HG03342 (cell line): ENCODE results near the gene CYP2C19.
"Not testable (repeated sequence)": the region's sequence is repeated elsewhere in the genome, so short reads cannot be mapped to it uniquely, and the experiment has no call there.

ENCODE experiments used
- ATAC-seq: cut with Tn5 transposase; IDR thresholded peaks from one replicate; pipeline ENCODE4 v1.9.1; 2021; ENCODE audit warnings: mild to moderate bottlenecking, moderate library complexity; ENCODE audit not compliant: unreplicated experiment

Gene CYP2C19

DNA sequence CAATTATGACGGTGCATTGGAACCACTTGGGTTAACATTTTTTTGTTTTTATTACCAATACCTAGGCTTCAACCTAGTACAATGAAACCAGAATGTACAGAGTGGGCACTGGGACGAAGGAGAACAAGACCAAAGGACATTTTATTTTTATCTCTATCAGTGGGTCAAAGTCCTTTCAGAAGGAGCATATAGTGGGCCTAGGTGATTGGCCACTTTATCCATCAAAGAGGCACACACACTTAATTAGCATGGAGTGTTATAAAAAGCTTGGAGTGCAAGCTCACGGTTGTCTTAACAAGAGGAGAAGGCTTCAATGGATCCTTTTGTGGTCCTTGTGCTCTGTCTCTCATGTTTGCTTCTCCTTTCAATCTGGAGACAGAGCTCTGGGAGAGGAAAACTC lies at the start of gene CYP2C19:
TSS of gene CYP2C19 (plus strand) at position 289 of the 400 bp plus-strand sequence. CDS start at position 314, 25 bp downstream.
- no peak for ATAC-seq

DNA sequence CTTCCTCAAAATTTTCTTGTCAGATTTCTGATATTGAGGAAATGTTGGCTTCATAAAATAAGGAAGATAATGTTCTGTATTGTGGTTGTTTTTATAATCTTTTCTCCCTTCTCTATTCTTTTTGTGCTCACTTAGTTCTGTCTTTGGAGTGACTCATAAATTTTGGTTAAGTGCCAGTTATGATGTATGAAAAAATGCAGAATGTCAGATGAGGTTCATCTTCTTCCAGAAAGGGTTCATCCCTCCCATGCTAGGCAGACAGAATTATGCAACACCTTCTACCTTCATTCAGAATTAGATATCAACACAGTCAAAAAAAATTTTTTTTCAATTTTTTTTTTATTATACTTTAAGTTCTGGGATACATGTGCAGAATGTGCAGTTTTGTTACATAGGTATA lies 36.6 kb upstream of the CYP2C19 start:
- no peak for ATAC-seq

DNA sequence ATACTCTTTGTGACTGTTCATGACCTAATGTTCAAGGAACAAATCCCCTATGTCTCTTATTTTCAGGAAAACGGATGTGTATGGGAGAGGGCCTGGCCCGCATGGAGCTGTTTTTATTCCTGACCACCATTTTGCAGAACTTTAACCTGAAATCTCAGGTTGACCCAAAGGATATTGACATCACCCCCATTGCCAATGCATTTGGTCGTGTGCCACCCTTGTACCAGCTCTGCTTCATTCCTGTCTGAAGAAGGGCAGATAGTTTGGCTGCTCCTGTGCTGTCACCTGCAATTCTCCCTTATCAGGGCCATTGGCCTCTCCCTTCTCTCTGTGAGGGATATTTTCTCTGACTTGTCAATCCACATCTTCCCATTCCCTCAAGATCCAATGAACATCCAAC lies 27.3 kb upstream of the CYP2C19 start:
- no peak for ATAC-seq

DNA sequence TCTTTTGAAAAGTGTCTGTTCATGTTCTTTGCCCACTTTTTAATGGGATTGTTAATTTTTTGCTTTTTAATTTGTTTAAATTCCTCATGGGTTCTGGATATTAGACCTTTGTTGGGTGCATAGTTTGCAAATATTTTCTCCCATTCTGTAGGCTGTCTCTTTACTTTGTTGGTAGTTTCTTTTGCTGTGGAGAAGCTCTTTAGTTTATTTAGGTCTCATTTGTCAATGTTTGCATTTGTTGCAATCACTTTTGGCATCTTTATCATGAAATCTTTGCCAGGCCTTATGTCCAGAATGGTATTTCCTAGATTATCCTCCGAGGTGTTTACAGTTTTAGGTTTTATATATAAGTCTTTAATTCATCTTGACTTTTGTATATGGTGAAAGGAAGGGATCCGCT lies 23.9 kb upstream of the CYP2C19 start:
- no peak for ATAC-seq

DNA sequence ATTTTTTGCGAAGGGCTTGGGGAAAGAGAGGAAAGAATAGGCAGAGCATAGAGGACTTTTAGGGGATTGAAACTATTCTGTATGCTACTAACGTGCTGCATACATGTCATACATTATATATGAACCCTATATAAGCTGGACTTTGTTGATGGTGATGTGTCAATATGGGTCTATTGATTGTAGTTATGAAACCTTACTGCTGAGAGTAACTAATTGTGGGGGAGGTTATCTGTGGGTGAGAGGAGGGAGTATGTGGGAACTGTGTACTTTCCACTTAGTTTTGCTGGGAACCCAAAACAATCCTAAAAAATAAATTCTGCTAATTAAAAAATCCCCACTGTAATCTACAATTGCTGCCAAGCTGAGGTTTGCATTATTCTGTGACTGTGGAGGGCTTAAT lies 15.3 kb upstream of the CYP2C19 start:
- no peak for ATAC-seq

DNA sequence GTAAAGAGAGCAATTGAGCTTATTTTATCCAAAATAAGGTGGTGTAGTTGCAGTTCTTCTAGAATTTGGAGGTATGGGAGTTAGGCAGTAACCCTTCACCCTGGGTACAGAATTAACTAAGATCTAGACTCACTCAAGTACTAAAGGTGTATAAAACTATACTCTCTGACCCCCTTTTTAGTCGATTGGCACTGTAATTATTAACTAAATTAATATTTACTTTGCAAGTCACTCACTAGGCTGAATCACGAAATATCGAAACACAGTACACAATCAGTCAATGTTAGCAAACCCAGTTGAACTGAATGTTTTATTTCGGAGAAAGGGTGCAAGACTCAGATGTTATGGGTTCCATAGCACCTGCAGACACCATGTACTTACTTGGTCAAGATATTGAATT lies 14.6 kb upstream of the CYP2C19 start:
- no peak for ATAC-seq

DNA sequence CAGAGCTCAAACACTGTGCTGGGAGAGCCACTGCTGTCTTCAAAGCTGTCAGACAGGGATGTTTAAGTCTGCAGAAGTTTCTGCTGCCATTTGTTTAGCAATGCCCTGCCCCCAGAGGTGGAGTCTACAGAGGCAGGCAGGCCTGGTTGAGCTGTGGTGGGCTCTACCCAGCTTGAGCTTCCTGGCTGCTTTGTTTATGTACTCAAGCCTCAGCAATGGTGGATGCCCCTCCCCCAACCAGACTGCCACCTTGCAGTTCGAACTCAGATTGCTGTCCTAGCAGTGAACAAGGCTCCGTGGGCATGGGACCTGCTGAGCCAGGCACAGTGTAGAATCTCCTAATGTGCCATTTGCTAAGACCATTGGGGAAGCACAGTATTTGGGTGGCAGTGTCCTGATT lies 4.6 kb upstream of the CYP2C19 start:
- ATAC-seq = no peak

DNA sequence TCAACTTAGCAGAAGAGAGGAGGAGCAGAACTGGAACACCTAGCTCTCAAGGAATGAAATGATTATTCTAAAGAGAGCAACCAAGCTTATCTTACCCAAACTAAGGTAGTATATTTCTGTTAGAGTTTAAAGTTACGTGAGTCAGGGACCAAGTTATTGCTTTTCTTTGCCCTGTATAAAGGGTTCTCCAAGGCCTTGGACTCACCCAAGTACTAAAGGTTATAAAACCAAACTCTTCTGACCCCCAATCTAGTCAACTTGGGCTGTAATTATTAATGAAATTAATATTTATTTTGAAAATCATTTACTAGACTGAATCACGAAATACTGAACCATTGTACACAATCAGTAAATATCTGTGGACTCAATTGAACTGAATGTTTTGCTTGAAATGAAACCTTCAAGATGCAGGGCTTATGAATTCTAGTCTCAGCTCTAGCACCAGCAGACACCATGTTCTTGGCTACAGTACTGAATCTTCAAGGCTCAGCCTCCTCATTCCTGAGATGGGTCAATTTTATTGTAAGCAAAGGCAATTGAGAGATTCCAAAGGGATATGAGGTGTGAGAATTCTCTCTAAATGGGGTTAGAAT lies 1.8 kb upstream of the CYP2C19 start:
- no peak for ATAC-seq

DNA sequence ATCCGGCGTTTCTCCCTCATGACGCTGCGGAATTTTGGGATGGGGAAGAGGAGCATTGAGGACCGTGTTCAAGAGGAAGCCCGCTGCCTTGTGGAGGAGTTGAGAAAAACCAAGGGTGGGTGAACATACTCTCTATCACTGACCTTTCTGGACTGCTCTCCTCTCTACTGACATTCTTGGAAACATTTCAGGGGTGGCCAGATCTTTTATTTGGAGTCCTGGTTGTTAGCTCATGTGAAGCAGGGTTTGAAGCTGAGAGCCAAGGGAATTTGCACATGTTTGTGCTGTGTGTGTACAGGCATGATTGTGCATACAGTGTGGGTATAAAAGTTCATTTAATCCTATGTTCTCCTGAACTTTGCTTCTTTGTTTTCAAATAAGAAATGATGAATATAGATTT lies 12.9 kb downstream of the CYP2C19 start:
- not testable (repeated sequence) for ATAC-seq

DNA sequence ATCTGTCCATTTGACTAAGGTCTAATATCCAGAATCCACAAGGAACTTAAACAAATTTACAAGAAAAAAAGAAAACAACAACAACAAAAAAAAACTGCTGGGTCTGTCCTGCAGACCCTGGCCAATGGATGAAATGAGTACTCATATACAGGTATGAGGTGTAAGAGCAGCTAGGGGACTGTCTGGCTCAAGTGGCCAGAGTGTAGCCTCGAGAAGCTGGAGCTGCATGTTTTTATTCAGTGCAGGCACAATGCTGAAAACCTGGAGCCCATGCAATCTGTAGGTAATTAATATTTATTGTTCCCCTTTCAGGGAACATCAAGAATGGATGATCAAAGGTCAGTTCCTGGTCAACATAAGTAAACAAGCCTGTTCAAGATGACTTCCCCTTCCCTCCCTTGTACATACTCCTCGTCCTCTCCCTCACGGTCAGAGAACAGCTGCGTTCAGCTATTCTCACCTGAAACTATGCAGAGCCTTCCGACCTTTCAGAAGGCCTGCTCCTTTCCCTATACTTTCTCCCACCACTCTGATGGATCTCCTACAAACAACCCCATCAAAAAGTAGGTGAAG lies 15.5 kb downstream of the CYP2C19 start:
- ATAC-seq = no peak

DNA sequence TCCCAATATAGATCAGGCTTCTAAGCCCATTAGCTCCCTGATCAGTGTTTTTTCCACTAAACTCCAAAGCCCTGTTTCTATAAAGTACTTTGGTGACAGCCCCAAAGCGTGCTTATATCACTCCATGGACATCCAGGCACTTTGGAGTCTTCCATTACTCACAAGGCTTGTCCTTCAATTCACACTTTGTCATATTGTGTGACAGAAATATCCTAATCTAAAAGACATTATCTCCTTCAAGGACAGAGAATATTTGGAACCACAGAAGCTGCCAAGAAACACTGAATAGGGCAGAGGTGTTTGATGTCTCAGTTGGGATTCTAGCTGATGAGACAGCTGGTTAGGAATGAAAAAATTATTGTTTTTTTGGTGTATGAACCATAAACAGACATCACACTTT lies 18.4 kb downstream of the CYP2C19 start:
- no peak for ATAC-seq

DNA sequence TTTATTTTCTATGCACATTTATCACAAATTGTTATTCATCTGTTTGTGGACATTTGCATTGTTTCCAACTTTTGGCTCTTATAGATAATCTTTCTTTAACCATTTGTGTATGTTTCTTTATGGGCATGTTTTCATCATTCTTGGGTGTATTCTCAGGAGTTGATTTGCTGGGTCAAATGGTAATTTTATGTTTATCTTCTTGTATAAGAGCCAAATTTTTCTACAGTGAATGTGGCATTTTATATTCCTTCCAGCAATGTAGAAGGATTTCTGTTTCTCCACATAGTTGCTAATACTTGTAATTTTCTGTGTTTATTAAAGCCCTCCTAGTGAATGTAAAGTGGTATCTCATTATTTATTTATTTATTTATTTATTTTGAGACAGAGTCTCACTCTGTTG lies 21.8 kb downstream of the CYP2C19 start:
- no peak for ATAC-seq

DNA sequence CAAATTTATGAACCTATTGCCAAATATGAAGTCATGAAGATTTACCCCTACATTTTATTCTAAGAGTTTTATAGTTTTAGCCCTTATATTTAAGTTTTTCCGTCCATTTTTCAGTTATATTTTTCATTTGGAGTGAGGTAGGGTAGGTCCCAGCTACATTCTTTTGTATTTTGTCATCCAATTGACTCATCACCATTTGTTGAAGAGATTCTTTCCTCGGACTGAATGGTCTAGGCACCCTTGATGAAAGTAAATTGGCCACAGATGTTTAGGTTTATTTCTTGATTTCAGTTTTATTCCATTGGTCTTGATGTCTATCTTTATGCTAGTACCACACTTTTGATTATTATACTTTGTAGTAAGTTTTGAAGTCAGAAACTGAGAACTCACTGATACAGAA lies 22.7 kb downstream of the CYP2C19 start:
- ATAC-seq = no peak

DNA sequence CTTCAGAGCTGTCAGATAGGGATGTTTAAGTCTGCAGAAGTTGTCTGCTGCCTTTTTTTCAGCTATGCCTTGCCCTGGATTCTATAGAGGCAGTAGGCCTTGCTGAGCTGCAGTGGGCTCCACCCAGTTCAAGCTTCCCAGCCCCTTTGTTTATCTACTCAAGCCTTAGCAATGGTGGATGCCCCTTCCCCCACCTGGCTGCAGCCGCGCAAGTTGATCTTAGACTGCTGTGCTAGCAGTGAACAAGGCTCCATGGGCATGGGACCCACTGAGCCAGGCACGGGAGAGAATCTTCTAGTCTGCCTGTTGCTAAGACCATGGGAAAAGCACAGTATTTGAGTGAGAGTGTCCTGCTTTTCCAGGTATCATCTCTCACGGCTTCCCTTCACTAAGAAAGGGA lies 38.1 kb downstream of the CYP2C19 start:
- not testable (repeated sequence) for ATAC-seq

DNA sequence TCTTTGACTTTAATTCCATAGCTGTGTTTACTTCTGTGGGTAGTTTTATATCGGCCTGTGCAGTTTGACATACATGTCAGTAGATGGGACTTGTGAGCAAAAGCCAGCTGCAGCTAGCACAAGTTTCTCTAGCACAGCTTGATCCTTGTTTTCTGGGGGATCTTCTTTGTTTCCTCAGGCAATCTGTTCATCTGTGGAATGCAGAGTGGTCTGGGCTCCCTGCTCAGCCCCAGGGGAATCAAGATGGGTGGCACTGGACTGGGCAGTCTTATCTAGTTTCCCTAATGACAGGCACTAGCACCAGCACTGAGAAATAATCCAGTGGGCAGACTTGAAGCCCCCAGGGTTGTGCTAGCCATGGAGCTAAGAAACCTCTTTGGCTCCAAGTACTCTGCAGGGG lies 40.8 kb downstream of the CYP2C19 start:
- no peak for ATAC-seq

DNA sequence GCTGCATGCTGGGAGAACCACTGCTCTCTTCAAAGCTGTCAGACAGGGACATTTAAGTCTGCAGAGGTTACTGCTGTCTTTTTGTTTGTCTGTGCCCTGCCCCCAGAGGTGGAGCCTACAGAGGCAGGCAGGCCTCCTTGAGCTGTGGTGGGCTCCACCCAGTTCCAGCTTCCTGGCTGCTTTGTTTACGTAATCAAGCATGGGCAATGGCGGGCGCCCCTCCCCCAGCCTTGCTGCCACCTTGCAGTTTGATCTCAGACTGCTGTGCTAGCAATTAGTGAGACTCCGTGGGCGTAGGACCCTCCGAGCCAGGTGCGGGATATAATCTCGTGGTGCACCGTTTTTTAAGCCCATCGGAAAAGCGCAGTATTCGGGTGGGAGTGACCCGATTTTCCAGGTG lies 67.5 kb downstream of the CYP2C19 start:
- not testable (repeated sequence) for ATAC-seq

DNA sequence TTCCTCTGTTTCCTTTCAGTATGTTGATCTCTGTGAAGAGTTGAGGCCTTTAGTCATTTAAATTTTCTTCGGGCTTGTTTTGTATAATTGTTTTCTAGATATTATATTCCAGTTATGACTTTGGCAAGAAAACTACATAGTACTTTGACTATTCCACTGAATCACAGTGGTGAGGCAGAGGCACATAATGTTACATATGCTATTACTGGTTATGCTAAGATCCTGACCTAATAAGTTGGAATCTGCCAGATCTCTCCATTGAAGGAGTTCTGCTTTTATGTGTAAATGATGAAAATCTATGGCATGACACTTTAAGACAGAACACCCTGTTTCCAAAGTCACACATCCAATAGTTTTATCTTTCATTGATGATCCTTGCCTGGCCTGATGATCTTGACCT lies 83.7 kb downstream of the CYP2C19 start:
- ATAC-seq = no peak

DNA sequence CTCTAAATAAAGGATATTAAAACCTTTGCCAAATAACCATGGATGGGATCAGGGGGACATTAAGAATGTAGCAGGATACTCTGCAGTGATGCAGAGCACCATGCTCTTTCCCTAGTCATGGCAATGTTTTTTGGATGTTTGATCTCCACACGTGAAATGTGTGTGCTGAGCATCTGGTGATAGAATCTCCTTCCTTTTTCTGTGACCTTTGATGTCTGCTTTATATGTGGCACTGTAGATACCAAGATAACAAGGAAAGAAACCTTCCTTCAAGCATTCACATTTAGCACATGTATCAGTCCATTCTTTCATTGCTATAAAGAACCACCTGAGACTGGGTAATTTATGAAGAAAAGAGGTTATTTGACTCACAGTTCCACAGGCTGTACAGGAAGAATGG lies 88.3 kb downstream of the CYP2C19 start:
- no peak for ATAC-seq

DNA sequence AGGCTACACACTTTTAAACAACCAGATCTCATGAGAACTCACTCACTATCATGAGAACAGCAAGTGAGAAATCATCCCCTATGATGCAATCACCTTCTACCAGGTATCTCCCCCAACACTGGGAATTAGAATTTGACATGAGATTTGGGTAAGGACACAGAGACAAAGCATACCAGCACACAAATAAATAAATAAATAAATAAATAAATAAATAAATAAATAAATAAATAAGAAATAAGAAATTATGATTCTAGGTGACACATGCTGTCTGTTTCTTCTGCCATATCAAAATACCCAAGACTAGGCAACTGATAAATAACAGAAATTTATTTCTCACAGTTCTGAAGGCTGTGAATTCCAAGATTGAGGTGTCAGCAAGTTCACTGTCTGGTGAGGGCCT lies 88.8 kb downstream of the CYP2C19 start:
- no peak for ATAC-seq

DNA sequence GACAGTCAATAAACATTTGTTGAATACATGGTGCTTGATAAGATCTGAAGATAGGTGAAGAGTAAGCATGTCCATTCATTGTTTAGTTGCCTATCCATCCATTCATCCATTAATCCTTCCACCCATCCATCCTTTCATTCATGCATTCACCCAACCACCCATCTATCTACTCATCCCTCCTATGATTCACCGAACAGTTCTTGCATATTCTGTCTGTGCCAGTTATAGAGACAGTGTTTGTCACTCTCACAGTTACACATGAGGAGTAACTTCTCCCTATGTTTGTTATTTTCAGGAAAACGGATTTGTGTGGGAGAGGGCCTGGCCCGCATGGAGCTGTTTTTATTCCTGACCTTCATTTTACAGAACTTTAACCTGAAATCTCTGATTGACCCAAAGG lies 90.0 kb downstream of the CYP2C19 start:
- no peak for ATAC-seq

DNA sequence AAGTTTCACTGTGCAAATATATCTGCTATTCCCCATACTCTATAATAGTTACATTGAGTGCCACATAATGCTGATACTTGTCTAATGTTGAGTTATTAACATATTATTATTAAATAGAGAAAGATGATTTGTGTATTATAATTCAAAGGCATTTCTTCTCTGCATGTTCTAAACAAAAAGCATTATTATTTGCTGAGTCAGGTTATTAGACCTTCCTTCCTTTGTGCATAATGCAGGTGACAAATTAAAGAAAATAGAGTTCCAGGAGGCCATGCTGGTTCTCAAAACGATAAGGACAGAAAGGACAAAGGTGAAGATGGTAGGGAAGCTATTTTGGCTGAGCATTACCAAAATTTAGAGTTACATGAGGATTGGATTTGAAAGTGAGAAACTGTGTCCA lies 90.6 kb downstream of the CYP2C19 start:
- no peak for ATAC-seq

DNA sequence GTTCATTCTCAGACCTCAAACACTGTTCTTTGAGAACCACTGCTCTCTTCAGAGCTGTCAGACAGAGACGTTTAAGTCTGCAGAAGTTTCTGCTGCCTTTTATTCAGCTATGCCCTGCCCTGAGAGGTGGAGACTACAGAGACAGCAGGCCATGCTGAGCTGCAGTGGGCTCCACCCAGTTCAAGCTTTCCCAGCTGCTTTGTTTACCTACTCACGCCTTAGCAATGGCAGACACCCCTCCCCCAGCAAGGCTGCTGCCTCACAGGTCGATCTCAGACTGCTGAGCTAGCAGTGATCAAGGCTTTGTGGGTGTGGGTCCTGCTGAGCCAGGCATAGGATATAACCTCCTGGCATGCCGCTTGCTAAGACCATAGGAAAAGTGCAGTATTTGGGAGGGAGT lies 95.5 kb downstream of the CYP2C19 start:
- ATAC-seq = no peak

DNA sequence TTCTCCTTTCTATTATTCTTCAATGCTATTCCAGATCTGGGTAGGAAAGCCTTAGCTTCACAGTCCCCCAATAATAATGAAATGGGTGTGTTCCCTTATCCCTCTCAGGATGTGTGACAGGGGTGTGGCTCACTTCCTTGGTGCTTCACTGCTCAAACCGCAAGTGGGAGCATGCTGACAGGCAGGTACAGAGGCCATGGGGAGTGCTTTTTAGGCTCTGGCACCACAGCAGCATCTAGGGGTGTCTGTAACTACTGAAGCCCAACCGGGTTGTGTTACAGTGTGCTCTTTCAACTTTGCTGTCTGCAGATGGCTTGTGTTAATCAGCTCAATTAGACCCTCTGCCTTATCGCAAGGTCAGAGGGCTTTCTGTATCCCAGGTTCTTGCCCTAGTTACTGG lies 96.6 kb downstream of the CYP2C19 start:
- no peak for ATAC-seq
